Body of pancreas (tissue), 4 donors: ENCODE results near the gene IKZF3. TPM values are rescaled to one million over a fixed set of nuclear protein-coding genes. Genes with fewer than 3 reads are reported as not detected.

Source experiments
- ATAC-seq: fragments of 150-250 bp; one replicate; pipeline ENCODE4 v1.9.1; 2016
- DNase-seq, 4 donors: peaks; one replicate each; pipeline ENCODE4 v3.0.0-alpha.2; 2019
- H3K27ac ChIP-seq, 4 donors: fragments of 200-600 bp; sonication (generic); 1 replicate in 3 of 4; 2 replicates in 1 of 4; pipeline versions ENCODE4 v1.5.1 to v1.6.1; 2016 to 2019; ENCODE audit warnings: mild to moderate bottlenecking in 1 of 4, mixed read lengths in 1 of 4, moderate library complexity in 1 of 4
- H3K27me3 ChIP-seq, 2 donors: fragments of 200-600 bp; sonication (generic); one replicate each; pipeline ENCODE4 v1.6.0; 2016; ENCODE audit warnings: mild to moderate bottlenecking in 1 of 2
- H3K36me3 ChIP-seq, 2 donors: fragments of 200-600 bp; sonication (generic); replicated peaks in 1 of 2; 2 replicates each; pipeline ENCODE4 v1.5.1; 2016; ENCODE audit warnings: low read depth in 2 of 2; ENCODE audit not compliant: insufficient read depth in 1 of 2
- H3K4me1 ChIP-seq: fragments of 200-600 bp; sonication (generic); one replicate; pipeline ENCODE4 v1.6.0; 2016
- H3K4me3 ChIP-seq, 2 donors: fragments of 200-600 bp; sonication (generic); 1 replicate in 1 of 2; 2 replicates in 1 of 2; pipeline ENCODE4 v1.5.1; 2016 to 2019
- H3K9me3 ChIP-seq, 3 donors: fragments of 200-600 bp; sonication (generic); 1 replicate in 2 of 3; 2 replicates in 1 of 3; pipeline ENCODE4 v1.5.1; 2016
- POLR2A ChIP-seq, 3 donors: fragments of 450-650 bp; IDR thresholded peaks; one replicate each; pipeline ENCODE4 v1.6.1; 2016; ENCODE audit warnings: antibody characterized with exemption in 3 of 3, mild to moderate bottlenecking in 2 of 3
- WGBS, 2 donors: methylation state at CpG; one replicate each; pipeline ENCODE4 v1.1.5; 2017; 5-methylcytosine and 5-hydroxymethylcytosine counted together
- intact Hi-C: fragments of 100-400 bp; cut with DNase I; formaldehyde crosslinking; loops from one replicate; pipeline ENCODE4 v1.15.1; 2023
- total RNA-seq, 2 donors: library from RNA; depleted of rRNA; stranded (reverse); fragments of >200 nt; gene quantifications; one replicate each; pipeline ENCODE4 v1.1.0, GENCODE V29; 2016
- TF ChIP-seq, protein P1 (sequence below), 7 experiments: fragments of 450-650 bp in 4 of 7; fragments of 200-600 bp in 3 of 7; sonication (generic) in 3 of 7; IDR thresholded peaks; one replicate each; pipeline ENCODE4 v1.5.1; 2016 to 2019; ENCODE audit warnings: antibody characterized with exemption in 7 of 7

The IKZF3 gene
- total RNA-seq, 2 donors from 2014 or later, result 0.78 to 0.99 TPM

DNA sequence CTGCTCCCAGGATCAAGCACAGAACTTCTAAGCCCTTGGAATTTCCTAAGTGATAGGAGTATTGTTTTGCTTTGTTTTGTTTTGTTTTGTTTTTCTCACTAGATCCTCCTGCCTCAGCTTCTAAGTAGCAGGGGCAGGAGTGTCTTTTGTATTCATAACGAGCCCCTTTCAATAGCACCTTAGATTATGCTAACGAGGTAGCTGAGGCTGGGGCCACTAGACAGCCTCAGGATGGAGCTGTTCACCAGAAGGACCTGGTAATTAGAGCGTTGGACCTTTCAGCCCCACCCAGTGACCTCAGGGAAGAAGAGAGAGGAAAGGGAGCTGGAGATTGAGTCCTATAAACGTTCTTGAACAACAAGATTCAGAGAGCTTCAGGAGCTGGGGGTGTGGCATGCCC, 43.6 kb downstream of the IKZF3 start:
- peaks cover 0 to 15% (median 0%) of the 10 kb centered on the region in 3 donors for H3K9me3 ChIP-seq
- ATAC-seq (no peak), DNase-seq (no peak)
- no peaks in the 10 kb centered on the region for H3K27me3 ChIP-seq
- TF ChIP-seq, protein P1, sequence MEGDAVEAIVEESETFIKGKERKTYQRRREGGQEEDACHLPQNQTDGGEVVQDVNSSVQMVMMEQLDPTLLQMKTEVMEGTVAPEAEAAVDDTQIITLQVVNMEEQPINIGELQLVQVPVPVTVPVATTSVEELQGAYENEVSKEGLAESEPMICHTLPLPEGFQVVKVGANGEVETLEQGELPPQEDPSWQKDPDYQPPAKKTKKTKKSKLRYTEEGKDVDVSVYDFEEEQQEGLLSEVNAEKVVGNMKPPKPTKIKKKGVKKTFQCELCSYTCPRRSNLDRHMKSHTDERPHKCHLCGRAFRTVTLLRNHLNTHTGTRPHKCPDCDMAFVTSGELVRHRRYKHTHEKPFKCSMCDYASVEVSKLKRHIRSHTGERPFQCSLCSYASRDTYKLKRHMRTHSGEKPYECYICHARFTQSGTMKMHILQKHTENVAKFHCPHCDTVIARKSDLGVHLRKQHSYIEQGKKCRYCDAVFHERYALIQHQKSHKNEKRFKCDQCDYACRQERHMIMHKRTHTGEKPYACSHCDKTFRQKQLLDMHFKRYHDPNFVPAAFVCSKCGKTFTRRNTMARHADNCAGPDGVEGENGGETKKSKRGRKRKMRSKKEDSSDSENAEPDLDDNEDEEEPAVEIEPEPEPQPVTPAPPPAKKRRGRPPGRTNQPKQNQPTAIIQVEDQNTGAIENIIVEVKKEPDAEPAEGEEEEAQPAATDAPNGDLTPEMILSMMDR (IDR thresholded peaks at IDR 0.05), result no peak
- no peaks in the 10 kb centered on the region for H3K4me1 ChIP-seq
- 30 to 35% methylated on average over 4 of the region's 4 CpGs for WGBS, 2 donors
- H3K4me3 ChIP-seq, result no peak overlapping the region
- H3K36me3 ChIP-seq, result no peaks in the 10 kb centered on the region
- intact Hi-C loops, result no loop called here
- no peak overlapping the region for H3K27ac ChIP-seq

DNA sequence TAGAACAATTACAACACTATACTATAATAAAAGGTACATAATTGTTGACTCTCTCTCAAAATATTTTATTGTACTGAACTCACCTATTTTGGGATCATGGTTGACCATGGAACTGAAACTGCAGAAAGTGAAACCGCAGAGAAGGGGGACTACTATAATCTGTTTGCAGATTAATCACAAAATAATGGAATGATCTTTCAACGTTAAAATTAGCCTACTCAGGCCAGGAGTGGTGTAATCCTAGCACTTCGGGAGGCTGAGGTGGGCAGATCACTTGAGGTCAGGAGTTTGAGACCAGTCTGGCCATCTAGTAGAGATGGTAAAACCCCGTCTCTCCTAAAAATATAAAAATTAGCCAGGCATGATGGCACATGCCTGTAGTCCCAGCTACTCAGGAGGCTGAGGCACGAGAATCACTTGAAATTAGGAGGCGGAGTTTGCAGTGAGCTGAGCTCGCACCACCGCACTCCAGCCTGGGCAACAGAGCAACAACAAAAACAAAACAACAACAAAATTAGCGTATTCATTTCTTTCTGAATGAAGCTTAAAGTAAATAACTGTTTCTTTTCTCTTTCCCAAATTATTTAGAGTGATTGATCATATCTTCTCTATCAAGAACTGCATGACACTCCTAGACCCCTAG, 45.6 kb downstream of the IKZF3 start:
- Histone ChIP-seq H3K27ac (no peak overlapping the region), H3K36me3 (no peaks in the 10 kb centered on the region), H3K27me3 (no peaks in the 10 kb centered on the region), H3K4me3 (no peak overlapping the region), H3K4me1 (no peaks in the 10 kb centered on the region), H3K9me3 (peaks cover 0 to 2% (median 0%) of the 10 kb centered on the region in 3 donors)
- ATAC-seq, result no peak
- 65 to 71% methylated on average over 9 of the region's 9 CpGs for WGBS, 2 donors
- no peak for TF ChIP-seq POLR2A (IDR thresholded peaks at IDR 0.05)
- TF ChIP-seq, protein P1 (IDR thresholded peaks at IDR 0.05), result no peak
- intact Hi-C loops, result no loop called here
- no peak for DNase-seq

DNA sequence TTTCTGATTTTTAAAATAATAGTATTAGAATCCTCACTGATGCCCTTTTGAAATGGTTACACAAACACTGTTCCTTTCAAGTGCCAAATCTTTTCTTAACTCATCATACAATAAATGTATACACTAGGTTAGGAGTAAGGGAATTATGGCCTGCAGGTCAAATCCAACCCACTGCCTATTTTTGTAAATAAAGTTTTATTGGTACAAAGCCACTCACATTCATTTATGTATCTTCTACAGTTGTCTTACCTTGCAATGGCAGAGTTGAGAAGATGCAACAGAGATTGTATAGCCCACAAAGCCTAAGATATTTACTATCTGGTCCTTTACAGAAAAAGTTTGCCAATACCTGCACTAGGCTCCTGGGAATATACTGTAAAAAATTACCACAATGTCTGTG, 47.8 kb downstream of the IKZF3 start:
- no peak for ATAC-seq
- intact Hi-C loops, result no loop called here
- no peaks in the 10 kb centered on the region for H3K36me3 ChIP-seq

DNA sequence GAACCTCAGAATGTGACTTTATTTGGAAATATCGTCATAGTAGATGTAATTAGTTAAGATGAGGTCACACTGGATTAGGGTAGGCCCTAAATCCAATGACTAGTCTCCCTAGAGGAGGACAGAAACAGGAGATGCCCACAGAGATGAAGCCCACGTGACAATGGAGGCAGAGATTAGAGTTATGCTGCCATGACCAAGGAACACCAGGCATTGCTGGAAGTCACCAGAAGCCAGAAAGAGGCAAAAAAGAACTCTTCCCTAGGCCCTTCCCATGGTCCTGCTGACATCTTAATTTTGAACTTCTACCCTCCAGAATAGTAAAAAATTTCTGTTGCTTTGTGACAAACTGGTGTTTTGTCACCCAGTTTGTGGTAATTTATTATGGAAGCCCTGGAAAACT, 49.6 kb downstream of the IKZF3 start:
- ATAC-seq (no peak), DNase-seq (no peak)
- H3K36me3 ChIP-seq, result no peaks in the 10 kb centered on the region
- TF ChIP-seq, protein P1 (IDR thresholded peaks at IDR 0.05), result no peak
- TF ChIP-seq POLR2A (IDR thresholded peaks at IDR 0.05), result no peak
- intact Hi-C loops, result no loop called here
- H3K27ac ChIP-seq, result no peak overlapping the region
- no peaks in the 10 kb centered on the region for H3K9me3 ChIP-seq
- no peaks in the 10 kb centered on the region for H3K27me3 ChIP-seq
- WGBS, 2 donors, result 55 to 74% methylated on average over 2 of the region's 2 CpGs
- H3K4me3 ChIP-seq, result no peak overlapping the region
- H3K4me1 ChIP-seq, result no peaks in the 10 kb centered on the region

More for the DNA sequence above, 47.8 kb downstream of the IKZF3 start:
- Histone ChIP-seq H3K27ac (no peak overlapping the region), H3K4me1 (no peaks in the 10 kb centered on the region), H3K4me3 (no peak overlapping the region), H3K27me3 (no peaks in the 10 kb centered on the region), H3K9me3 (no peaks in the 10 kb centered on the region)
- no peak for DNase-seq
- TF ChIP-seq, protein P1 (IDR thresholded peaks at IDR 0.05), result no peak

DNA sequence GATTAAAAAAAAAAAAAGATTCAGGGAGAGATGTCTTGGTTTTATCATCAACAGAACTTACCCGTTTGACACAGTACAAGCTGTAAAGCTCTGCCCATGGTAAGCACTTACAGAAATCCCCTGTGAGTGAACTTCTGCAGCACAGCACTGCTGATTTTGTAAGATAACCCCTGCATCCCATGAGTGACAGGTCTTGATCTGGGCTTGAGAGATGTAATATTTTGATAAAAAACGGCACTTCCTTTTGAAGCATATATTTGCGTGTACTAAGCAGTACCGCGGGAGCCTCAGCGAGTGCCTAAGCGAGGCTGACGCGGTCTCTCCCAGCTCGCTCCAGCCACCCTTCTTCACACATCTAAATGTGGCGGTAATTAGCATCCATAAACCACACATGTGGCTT, 50.5 kb downstream of the IKZF3 start:
- peak in 1 of 4 donors; percentile 3 for DNase-seq
- WGBS, 2 donors, result 77 to 80% methylated on average over 11 of the region's 11 CpGs
- ATAC-seq, result no peak

More for the DNA sequence above, 50.5 kb downstream of the IKZF3 start:
- Histone ChIP-seq H3K36me3 (no peaks in the 10 kb centered on the region), H3K9me3 (no peaks in the 10 kb centered on the region), H3K27ac (no peak overlapping the region), H3K4me3 (no peak overlapping the region), H3K4me1 (peaks cover 5% of the 10 kb centered on the region), H3K27me3 (no peaks in the 10 kb centered on the region)
- TF ChIP-seq, protein P1 (IDR thresholded peaks at IDR 0.05), result no peak
- TF ChIP-seq POLR2A (IDR thresholded peaks at IDR 0.05), result no peak
- intact Hi-C loops, result no loop called here
